GM10847 (cell line): ENCODE data around the gene NPAS3.

Source experiments
- POLR2A ChIP-seq: IDR thresholded peaks from 2 replicates; pipeline ENCODE4 v1.6.1; 2011; ENCODE audit not compliant: insufficient read length; ENCODE audit errors: extremely low read depth

Gene NPAS3

GRCh38 chr14:33393231-33393894 is 454.7 kb downstream of the NPAS3 start:
- no peak for TF ChIP-seq POLR2A

GRCh38 chr14:33393895-33394368 is 455.3 kb downstream of the NPAS3 start:
- TF ChIP-seq POLR2A = no peak

GRCh38 chr14:33401311-33401710 is 462.6 kb downstream of the NPAS3 start:
- TF ChIP-seq POLR2A = no peak

- TF ChIP-seq POLR2A = no peak
Measured at GRCh38 chr14:33402604-33403003, 463.9 kb downstream of the NPAS3 start.

GRCh38 chr14:33404054-33404453 is 465.4 kb downstream of the NPAS3 start:
- TF ChIP-seq POLR2A = no peak

- no peak for TF ChIP-seq POLR2A
Measured at GRCh38 chr14:33404964-33405574, 466.4 kb downstream of the NPAS3 start.

- TF ChIP-seq POLR2A = no peak
Measured at GRCh38 chr14:33406766-33407165, 468.1 kb downstream of the NPAS3 start.

- no peak for TF ChIP-seq POLR2A
Measured at GRCh38 chr14:33408291-33408690, 469.6 kb downstream of the NPAS3 start.

- no peak for TF ChIP-seq POLR2A
Measured at GRCh38 chr14:33412450-33412849, 473.8 kb downstream of the NPAS3 start.

- no peak for TF ChIP-seq POLR2A
Measured at GRCh38 chr14:33413381-33413780, 474.7 kb downstream of the NPAS3 start.

- no peak for TF ChIP-seq POLR2A
Measured at GRCh38 chr14:33414041-33414440, 475.4 kb downstream of the NPAS3 start.

GRCh38 chr14:33420051-33420627 is 481.5 kb downstream of the NPAS3 start:
- no peak for TF ChIP-seq POLR2A

GRCh38 chr14:33430414-33431035 is 491.8 kb downstream of the NPAS3 start:
- no peak for TF ChIP-seq POLR2A

GRCh38 chr14:33432407-33433023 is 493.8 kb downstream of the NPAS3 start:
- no peak for TF ChIP-seq POLR2A

- no peak for TF ChIP-seq POLR2A
Measured at GRCh38 chr14:33433396-33433795, 494.7 kb downstream of the NPAS3 start.
